ENCODE results near the gene NEK7. TPM values are rescaled to one million over a fixed set of nuclear protein-coding genes. Genes with fewer than 3 reads are reported as not detected.

Gene NEK7
- polyA plus RNA-seq, 1 donor (not counting 4 experiments of a cell fraction or from before 2014, with no cell fraction given), result 56.8 TPM

DNA sequence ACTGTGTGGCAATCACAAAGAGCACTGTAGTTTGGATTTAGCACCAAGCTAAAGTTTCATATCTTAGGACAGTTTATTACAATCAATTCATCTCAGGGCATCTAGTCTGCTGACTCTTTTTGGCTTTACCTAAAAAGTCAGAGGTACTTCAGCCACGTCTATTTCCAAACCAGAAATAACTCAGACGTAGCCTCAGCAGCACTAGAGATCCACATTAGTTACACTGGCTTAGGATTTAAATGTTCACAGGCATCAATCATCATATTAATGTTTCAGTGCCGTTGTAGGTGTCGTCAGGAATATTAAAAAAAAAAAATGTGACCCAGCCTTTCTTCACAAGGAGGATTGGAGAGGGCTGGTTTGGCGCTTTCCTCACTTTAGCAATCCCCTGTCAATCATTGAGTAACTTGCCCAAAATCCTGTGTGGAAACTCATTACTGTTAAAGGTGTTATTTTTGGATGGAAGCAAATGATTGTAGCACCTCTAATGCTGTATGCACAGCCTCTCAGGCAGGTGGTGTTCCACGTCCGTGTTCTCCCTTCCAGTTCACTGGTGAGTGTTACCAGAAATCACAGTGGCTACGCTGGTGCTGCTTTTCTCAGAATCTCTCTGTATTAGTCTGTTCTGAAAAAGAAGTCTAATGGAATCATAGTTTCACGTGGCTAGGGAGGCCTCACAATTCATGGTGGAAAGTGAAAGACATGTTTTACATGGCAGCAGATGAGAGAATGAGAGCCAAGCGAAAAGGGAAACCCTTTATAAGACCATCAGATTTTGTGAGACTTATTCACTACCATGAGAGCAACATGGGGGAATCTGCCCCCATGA is 45.4 kb downstream of the NEK7 start:
- no peak overlapping the region for H2AFZ ChIP-seq (ENCODE audit: control insufficient read depth, low read length)

DNA sequence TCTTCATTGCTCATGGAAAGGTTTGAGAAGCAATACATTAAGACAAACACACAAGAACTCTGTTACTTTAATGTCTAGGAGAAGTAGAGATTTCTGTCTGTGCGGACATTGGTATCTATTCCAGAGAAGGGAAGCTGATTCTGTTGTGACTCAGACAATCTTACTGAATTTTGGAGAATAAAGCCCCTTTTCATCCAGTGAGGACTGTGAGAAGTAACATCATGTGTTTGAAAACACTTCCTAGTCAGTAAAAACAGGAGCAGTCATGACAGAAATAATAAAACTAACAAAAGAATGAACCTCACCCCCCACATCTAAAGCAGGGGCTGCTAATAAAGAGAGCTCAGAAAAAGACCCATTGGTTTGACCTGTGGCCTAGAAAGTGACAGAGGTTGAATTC is 46.6 kb downstream of the NEK7 start:
- dilution Hi-C loops (cut with MboI; ENCODE audit: extremely low pct_ligation_motif_present, low sequenced_read_pairs), result no loop called here
- no peak for DNase-seq (ENCODE audit: low read depth, low spot score)
- H3K27me3 ChIP-seq (ENCODE audit: control insufficient read depth, extremely low read depth, insufficient read depth, low read length), result no peaks in the 10 kb centered on the region
- H3K9ac ChIP-seq (ENCODE audit: control insufficient read depth, extremely low read depth, insufficient read depth, low read length), result no peak overlapping the region
- H3K9me1 ChIP-seq (ENCODE audit: control insufficient read depth, extremely low read depth, insufficient read depth, low read length), result no peaks in the 10 kb centered on the region
- no peaks in the 10 kb centered on the region for H4K20me1 ChIP-seq (ENCODE audit: control insufficient read depth, extremely low read depth, insufficient read depth, low read length)
- no peak overlapping the region for H3K4me2 ChIP-seq (ENCODE audit: control insufficient read depth, extremely low read depth, insufficient read depth, low read depth, low read length)
- no peak overlapping the region for H2AFZ ChIP-seq (ENCODE audit: control insufficient read depth, low read length)
- TF ChIP-seq CTCF (optimal IDR thresholded peaks at IDR 0.05 in 1 of 3, IDR thresholded peaks at IDR 0.05 in 1 of 3, conservative IDR thresholded peaks at IDR 0.05 in 1 of 3; ENCODE audit: extremely low read depth in 1 of 3, insufficient read depth in 2 of 3, low read length in 3 of 3) (no peak), EZH2 (IDR thresholded peaks at IDR 0.05; ENCODE audit: low read length) (no peak)
- peaks cover 6% of the 10 kb centered on the region for H3K4me1 ChIP-seq (ENCODE audit: control insufficient read depth, extremely low read depth, insufficient read depth, low read length)
- no peak overlapping the region for H3K4me3 ChIP-seq (ENCODE audit: control insufficient read depth in 2 of 3, extremely low read depth in 1 of 3, insufficient read depth in 2 of 3, low read depth in 1 of 3, low read length in 3 of 3)
- H3K27ac ChIP-seq (ENCODE audit: control insufficient read depth, insufficient read depth, low read length), result no peak overlapping the region
- no peaks in the 10 kb centered on the region for H3K9me3 ChIP-seq (ENCODE audit: control insufficient read depth, low read depth, low read length)
- H3K79me2 ChIP-seq (ENCODE audit: control insufficient read depth, insufficient read depth, low read length), result peaks cover 70% of the 10 kb centered on the region
- H3K36me3 ChIP-seq (ENCODE audit: control insufficient read depth in 2 of 2, extremely low read depth in 1 of 2, insufficient read depth in 2 of 2, low read length in 2 of 2), result no peaks in the 10 kb centered on the region
- FAIRE-seq, result no peak

More for the DNA sequence above, 45.4 kb downstream of the NEK7 start:
- Histone ChIP-seq H3K36me3 (ENCODE audit: control insufficient read depth in 2 of 2, extremely low read depth in 1 of 2, insufficient read depth in 2 of 2, low read length in 2 of 2) (no peaks in the 10 kb centered on the region), H3K9ac (ENCODE audit: control insufficient read depth, extremely low read depth, insufficient read depth, low read length) (no peak overlapping the region), H3K27me3 (ENCODE audit: control insufficient read depth, extremely low read depth, insufficient read depth, low read length) (no peaks in the 10 kb centered on the region), H4K20me1 (ENCODE audit: control insufficient read depth, extremely low read depth, insufficient read depth, low read length) (no peaks in the 10 kb centered on the region), H3K79me2 (ENCODE audit: control insufficient read depth, insufficient read depth, low read length) (peaks cover 68% of the 10 kb centered on the region), H3K9me3 (ENCODE audit: control insufficient read depth, low read depth, low read length) (no peaks in the 10 kb centered on the region), H3K4me1 (ENCODE audit: control insufficient read depth, extremely low read depth, insufficient read depth, low read length) (peaks cover 6% of the 10 kb centered on the region), H3K4me3 (ENCODE audit: control insufficient read depth in 2 of 3, extremely low read depth in 1 of 3, insufficient read depth in 2 of 3, low read depth in 1 of 3, low read length in 3 of 3) (no peak overlapping the region), H3K4me2 (ENCODE audit: control insufficient read depth, extremely low read depth, insufficient read depth, low read depth, low read length) (no peak overlapping the region), H3K27ac (ENCODE audit: control insufficient read depth, insufficient read depth, low read length) (no peak overlapping the region), H3K9me1 (ENCODE audit: control insufficient read depth, extremely low read depth, insufficient read depth, low read length) (no peaks in the 10 kb centered on the region)
- dilution Hi-C loops (cut with MboI; ENCODE audit: extremely low pct_ligation_motif_present, low sequenced_read_pairs), result no loop called here
- FAIRE-seq (no peak), DNase-seq (ENCODE audit: low read depth, low spot score) (no peak)
- TF ChIP-seq EZH2 (IDR thresholded peaks at IDR 0.05; ENCODE audit: low read length), result no peak

Data from keratinocyte (primary cell).